GM12874 (cell line): ENCODE measurements around the gene PTGDS.

Experiments used
- CTCF ChIP-seq: IDR thresholded peaks from 2 replicates; pipeline ENCODE4 v1.5.1; 2011; ENCODE audit warnings: low read depth, mild to moderate bottlenecking, control low read depth, low read length, moderate library complexity; ENCODE audit not compliant: insufficient read depth

The PTGDS gene

GRCh38 chr9:136992819-136993369, 15.6 kb downstream of the PTGDS start:
- no peak for TF ChIP-seq CTCF

DNA sequence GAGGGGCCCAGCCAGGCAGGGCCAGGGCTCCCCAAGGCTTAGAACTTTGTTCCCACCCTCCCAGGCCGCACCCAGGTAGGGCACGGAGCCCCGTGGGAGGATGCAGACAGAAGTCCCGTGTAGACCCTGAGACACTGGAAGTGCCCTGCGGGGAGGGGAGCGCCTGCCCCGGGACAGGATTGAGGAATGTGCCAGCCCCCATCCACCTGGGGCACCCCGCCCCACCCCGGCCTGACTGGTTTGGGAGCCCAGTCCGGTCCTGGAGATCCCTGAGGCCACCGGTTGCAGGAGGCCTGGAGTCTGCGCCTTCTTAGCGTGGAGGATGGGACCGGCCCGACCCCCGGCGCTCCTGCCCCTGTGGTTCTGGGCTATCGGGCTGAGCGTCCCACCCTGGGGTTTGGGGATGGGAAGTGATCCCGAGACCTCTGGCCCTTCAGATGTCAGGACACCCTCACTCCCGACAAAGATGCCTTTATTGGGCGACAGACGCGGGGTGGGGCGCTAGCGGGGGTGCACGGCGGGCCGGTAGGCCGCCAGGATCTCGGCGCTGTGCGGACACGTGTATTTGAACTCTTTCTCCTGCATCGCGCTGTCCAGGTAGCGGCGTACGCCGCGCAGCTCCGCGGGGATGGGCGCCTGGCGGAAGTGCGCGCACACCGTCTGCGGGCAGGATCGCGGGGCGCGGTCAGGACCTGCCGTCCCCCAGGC, 17.0 kb downstream of the PTGDS start:
- TF ChIP-seq CTCF, result no peak

GRCh38 chr9:136994888-136995230, 17.6 kb downstream of the PTGDS start:
- no peak for TF ChIP-seq CTCF

- TF ChIP-seq CTCF, result no peak
Observed at GRCh38 chr9:136995362-136995761, 18.1 kb downstream of the PTGDS start.

DNA sequence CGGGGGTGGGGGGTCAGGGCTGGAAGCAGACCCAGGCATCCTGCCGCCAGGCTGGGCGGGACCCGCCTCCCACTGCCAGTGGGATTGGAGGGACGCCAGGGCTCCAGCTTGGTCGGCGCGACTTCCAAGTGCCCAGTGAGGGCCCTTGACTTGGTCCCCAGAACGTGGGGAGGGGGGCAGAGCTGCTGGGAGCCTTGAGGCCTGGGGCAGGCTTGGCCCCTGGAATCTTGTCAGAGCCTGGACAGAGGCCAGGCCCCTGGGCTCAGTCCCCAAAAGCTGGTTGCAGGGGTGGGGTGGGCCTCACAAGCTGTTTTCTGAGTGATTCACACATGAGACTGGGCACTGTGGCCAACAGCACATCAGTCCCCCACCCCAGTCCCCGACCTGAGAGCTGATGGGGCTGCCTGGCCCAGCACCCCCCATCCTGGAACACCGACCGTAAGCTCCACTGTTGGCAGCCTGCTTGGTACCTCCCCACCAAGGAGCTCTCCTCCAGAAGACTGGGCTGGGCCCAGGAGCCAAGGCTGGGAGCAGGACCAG, 18.5 kb downstream of the PTGDS start:
- no peak for TF ChIP-seq CTCF

- TF ChIP-seq CTCF, result no peak
Observed at GRCh38 chr9:136996361-136997292, 19.3 kb downstream of the PTGDS start, which contains the start of gene CLIC3. Gene CLIC3, minus strand, starts transcription at chr9:136996568. Its CDS starts 25 bp downstream, at chr9:136996543.

DNA sequence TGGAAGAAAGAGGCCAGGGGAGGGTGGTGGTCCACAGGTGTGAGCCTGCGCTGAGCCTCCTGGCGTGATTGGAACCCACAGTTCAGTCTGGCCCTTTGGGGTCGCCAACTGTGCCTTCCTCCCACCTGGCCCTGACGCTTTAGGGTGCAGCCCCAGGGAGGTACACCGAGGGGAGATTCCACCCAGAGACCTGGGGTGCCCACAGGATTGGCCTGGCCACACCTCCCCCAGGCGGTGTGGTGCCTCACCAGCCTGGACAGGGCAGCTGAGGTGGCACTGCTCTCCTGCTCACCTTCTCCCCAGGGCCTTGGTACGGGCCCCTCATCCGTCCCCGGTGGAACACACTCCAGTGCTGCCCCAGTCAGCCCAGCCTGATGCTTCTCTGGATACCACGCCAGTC, 20.1 kb downstream of the PTGDS start:
- TF ChIP-seq CTCF, result no peak
